ENCODE results near the gene MT2A.
A peak's percentile ranks its signal among the peaks of the same experiment; 100 is the strongest.

The MT2A gene

GRCh38 chr16:56640076-56640475 lies 31.7 kb downstream of the MT2A start:
- no peak for DNase-seq

GRCh38 chr16:56641166-56641565 lies 32.8 kb downstream of the MT2A start:
- DNase-seq: no peak

GRCh38 chr16:56643080-56643778 lies 34.8 kb downstream of the MT2A start:
- no peak for DNase-seq

- no peak for DNase-seq
Measured at GRCh38 chr16:56643833-56644232, 35.4 kb downstream of the MT2A start.

GRCh38 chr16:56645311-56645710 lies 36.9 kb downstream of the MT2A start:
- DNase-seq: no peak

GRCh38 chr16:56645838-56646237 lies 37.5 kb downstream of the MT2A start:
- no peak for DNase-seq

- no peak for DNase-seq
Measured at GRCh38 chr16:56647641-56648431, 39.5 kb downstream of the MT2A start.

GRCh38 chr16:56649271-56649670 lies 40.9 kb downstream of the MT2A start:
- no peak for DNase-seq

GRCh38 chr16:56649820-56650219 lies 41.4 kb downstream of the MT2A start:
- no peak for DNase-seq

- no peak for DNase-seq
Measured at GRCh38 chr16:56651586-56651985, 43.2 kb downstream of the MT2A start, which contains the start of gene MT1B. MT1B (plus strand) TSS chr16:56651886; CDS start chr16:56651954, 68 bp downstream.

GRCh38 chr16:56652600-56652999 lies 44.2 kb downstream of the MT2A start:
- DNase-seq: no peak

GRCh38 chr16:56653218-56653617 lies 44.8 kb downstream of the MT2A start:
- DNase-seq: no peak

GRCh38 chr16:56657555-56658326 lies 49.4 kb downstream of the MT2A start, which contains the start of gene MT1F:
MT1F (plus strand) TSS chr16:56657959; CDS start chr16:56658059, 100 bp downstream.
- peak; percentile 26 for DNase-seq

- no peak for DNase-seq
Measured at GRCh38 chr16:56658327-56658875, 50.0 kb downstream of the MT2A start.

All from SIG-M5 (cell line).